Panc1 (cell line): ENCODE results near the gene IL11RA.

Experiments used
- CTCF ChIP-seq: fragments of 450-650 bp; IDR thresholded peaks from 2 replicates; pipeline ENCODE4 v1.5.1; 2017; ENCODE audit warnings: mild to moderate bottlenecking
- POLR2AphosphoS5 ChIP-seq: IDR thresholded peaks from 2 replicates; pipeline ENCODE4 v1.6.1; 2012; ENCODE audit warnings: mild to moderate bottlenecking, low read depth, low read length, moderate library complexity

GRCh38 chr9:34693560-34693959 is 41.6 kb downstream of the IL11RA start:
- TF ChIP-seq POLR2AphosphoS5 (no peak), CTCF (no peak)
